OCI-LY1 (cell line): Measurements from ENCODE around the gene CAMTA1.

Experiments used
- H2AFZ ChIP-seq: fragments of 200-600 bp; sonication (generic), shearing (Covaris generic); 2 replicates; pipeline ENCODE4 v1.6.0; 2014; ENCODE audit warnings: antibody characterized with exemption, mild to moderate bottlenecking, low read length
- H3F3A ChIP-seq: fragments of 200-600 bp; sonication (generic), shearing (Covaris generic); 2 replicates; pipeline ENCODE4 v1.6.0; 2014; ENCODE audit warnings: mild to moderate bottlenecking, antibody characterized with exemption, low read length, moderate library complexity; ENCODE audit not compliant: insufficient read depth
- H3K27ac ChIP-seq: fragments of 200-600 bp; sonication (generic); 2 replicates; pipeline ENCODE4 v1.5.1; 2014; ENCODE audit warnings: low read length, mixed run types, mild to moderate bottlenecking, low read depth; ENCODE audit not compliant: poor library complexity, severe bottlenecking
- H3K27me3 ChIP-seq: fragments of 200-600 bp; sonication (generic); 2 replicates; pipeline ENCODE4 v1.6.0; 2014; ENCODE audit warnings: antibody characterized with exemption, mild to moderate bottlenecking, low read length, moderate library complexity; ENCODE audit not compliant: insufficient read depth
- H3K36me3 ChIP-seq: fragments of 200-600 bp; sonication (generic); 2 replicates; pipeline ENCODE4 v1.6.1; 2014; ENCODE audit warnings: mild to moderate bottlenecking, antibody characterized with exemption, low read length, moderate library complexity, mixed read lengths; ENCODE audit not compliant: insufficient read depth
- H3K4me1 ChIP-seq: fragments of 200-600 bp; sonication (generic); 2 replicates; pipeline ENCODE4 v1.5.1; 2014; ENCODE audit warnings: mild to moderate bottlenecking, low read length, moderate library complexity; ENCODE audit not compliant: insufficient read depth, severe bottlenecking
- H3K4me2 ChIP-seq: fragments of 200-600 bp; sonication (generic), shearing (Covaris generic); 2 replicates; pipeline ENCODE4 v1.6.1; 2014; ENCODE audit warnings: low read length
- H3K4me3 ChIP-seq: fragments of 200-600 bp; sonication (generic); 2 replicates; pipeline ENCODE4 v1.5.1; 2014; ENCODE audit warnings: low read length, low read depth, mild to moderate bottlenecking, mixed read lengths; ENCODE audit not compliant: poor library complexity, severe bottlenecking
- H3K79me2 ChIP-seq: fragments of 200-600 bp; shearing (Covaris generic); 2 replicates; pipeline ENCODE4 v1.6.1; 2016; ENCODE audit warnings: mixed run types, low read length, mixed read lengths; ENCODE audit not compliant: insufficient read depth
- H3K9ac ChIP-seq: fragments of 200-600 bp; sonication (generic), shearing (Covaris generic); 2 replicates; pipeline ENCODE4 v1.6.1; 2014; ENCODE audit warnings: mild to moderate bottlenecking, low read length, mixed read lengths
- H3K9me2 ChIP-seq: fragments of 200-600 bp; sonication (generic), shearing (Covaris generic); 2 replicates; pipeline ENCODE4 v1.6.1; 2014; ENCODE audit warnings: low read depth, mild to moderate bottlenecking, low read length, mixed read lengths
- H3K9me3 ChIP-seq: fragments of 200-600 bp; shearing (Covaris generic); 2 replicates; pipeline ENCODE4 v1.6.1; 2014; ENCODE audit warnings: low read length, mixed read lengths
- H4K20me1 ChIP-seq: fragments of 200-600 bp; sonication (generic), shearing (Covaris generic); 2 replicates; pipeline ENCODE4 v1.6.0; 2016; ENCODE audit warnings: mild to moderate bottlenecking, low read length; ENCODE audit not compliant: insufficient read depth
- EZH2 ChIP-seq: fragments of 200-600 bp; sonication (generic), shearing (Covaris generic); IDR thresholded peaks from 2 replicates; pipeline ENCODE4 v1.8.0; 2017; ENCODE audit warnings: borderline replicate concordance, mixed run types, mild to moderate bottlenecking, antibody characterized with exemption, low read length, moderate library complexity, mixed read lengths
- TF ChIP-seq, protein P1 (sequence below): fragments of 200-600 bp; sonication (generic), shearing (Covaris generic); IDR thresholded peaks from 2 replicates; pipeline ENCODE4 v1.5.1; 2017; ENCODE audit warnings: mild to moderate bottlenecking, antibody characterized with exemption, low read length, moderate library complexity, mixed read lengths

Gene CAMTA1

DNA sequence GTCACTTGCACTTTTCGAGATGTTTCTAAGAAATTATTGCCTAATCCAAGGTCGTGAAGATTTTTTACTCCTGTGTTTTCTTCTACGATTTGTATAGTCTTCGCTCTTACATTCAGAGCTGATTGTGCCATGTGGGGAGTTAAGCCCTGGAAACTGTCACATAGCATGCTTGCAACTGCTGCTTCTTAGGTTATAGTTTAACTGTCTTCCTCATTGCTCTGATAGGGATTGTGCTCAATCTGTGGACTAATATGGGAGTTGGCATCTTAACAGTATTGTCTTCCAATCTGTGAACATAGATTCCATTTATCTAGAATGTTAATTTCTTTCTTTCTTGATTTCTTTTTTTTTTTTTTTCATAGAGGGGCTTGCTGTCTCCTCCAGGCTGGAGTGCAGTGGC is 34.8 kb upstream of the CAMTA1 start:
- no peak overlapping the region for H3K4me3 ChIP-seq
- H3K36me3 ChIP-seq = no peaks in the 10 kb centered on the region; the same call in 1 of the 2 replicates
- no peaks in the 10 kb centered on the region for H4K20me1 ChIP-seq
- no peaks in the 10 kb centered on the region for H3K9me2 ChIP-seq
- H3K79me2 ChIP-seq = no peaks in the 10 kb centered on the region
- H3K4me1 ChIP-seq = no peaks in the 10 kb centered on the region
- H3K4me2 ChIP-seq = no peak overlapping the region
- H3K27ac ChIP-seq = no peak overlapping the region
- no peak overlapping the region for H2AFZ ChIP-seq
- no peak for TF ChIP-seq EZH2
- TF ChIP-seq, protein P1, sequence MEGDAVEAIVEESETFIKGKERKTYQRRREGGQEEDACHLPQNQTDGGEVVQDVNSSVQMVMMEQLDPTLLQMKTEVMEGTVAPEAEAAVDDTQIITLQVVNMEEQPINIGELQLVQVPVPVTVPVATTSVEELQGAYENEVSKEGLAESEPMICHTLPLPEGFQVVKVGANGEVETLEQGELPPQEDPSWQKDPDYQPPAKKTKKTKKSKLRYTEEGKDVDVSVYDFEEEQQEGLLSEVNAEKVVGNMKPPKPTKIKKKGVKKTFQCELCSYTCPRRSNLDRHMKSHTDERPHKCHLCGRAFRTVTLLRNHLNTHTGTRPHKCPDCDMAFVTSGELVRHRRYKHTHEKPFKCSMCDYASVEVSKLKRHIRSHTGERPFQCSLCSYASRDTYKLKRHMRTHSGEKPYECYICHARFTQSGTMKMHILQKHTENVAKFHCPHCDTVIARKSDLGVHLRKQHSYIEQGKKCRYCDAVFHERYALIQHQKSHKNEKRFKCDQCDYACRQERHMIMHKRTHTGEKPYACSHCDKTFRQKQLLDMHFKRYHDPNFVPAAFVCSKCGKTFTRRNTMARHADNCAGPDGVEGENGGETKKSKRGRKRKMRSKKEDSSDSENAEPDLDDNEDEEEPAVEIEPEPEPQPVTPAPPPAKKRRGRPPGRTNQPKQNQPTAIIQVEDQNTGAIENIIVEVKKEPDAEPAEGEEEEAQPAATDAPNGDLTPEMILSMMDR = no peak
- no peak overlapping the region for H3K9ac ChIP-seq
- H3K27me3 ChIP-seq = no peaks in the 10 kb centered on the region; the same call in 1 of the 2 replicates
- no peaks in the 10 kb centered on the region for H3F3A ChIP-seq
- no peaks in the 10 kb centered on the region; the same call in 1 of the 2 replicates for H3K9me3 ChIP-seq

DNA sequence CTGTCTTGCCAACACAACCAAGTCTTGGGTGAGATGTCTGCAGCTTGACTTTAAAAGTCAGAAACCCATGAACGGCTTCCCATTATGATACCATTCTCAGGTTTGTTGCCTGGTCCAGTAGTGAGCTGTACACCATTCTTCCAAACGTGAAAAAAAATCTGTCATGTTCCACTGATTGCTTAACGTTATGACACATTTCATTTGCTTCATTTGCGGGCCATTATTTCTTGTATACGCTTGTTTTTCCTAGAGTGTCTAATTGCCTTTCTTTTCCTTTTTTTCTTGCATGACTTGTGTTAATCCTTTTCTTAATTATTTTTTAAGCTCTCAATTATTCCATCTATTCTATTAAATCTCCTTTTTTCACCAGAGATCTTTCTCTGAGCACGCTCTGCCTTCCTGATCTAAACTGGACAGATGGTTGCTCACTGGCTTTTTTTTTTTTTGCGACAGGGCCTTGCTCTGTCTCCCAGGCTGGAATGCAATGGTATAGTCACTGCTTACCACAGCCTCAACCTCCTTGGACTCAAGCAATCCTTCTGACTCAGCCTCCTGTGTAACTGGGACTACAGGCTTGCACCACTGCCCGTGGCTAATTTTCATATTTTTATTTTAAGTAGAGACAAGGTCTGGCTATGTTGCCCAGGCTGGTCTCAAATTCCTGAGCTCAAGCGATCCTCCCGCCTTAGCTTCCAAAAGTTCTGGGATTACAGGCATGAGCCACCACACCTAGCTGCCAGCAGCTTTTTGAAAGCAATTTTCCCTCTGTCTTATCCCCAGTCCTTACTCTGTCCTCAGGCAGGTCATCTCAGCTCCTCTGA is 31.7 kb upstream of the CAMTA1 start:
- Histone ChIP-seq H3K4me1 (no peaks in the 10 kb centered on the region), H3K4me3 (no peak overlapping the region), H3K27ac (no peak overlapping the region), H3K9ac (no peak overlapping the region), H2AFZ (no peak overlapping the region), H3K9me3 (no peaks in the 10 kb centered on the region; the same call in 1 of the 2 replicates), H3F3A (no peaks in the 10 kb centered on the region), H3K9me2 (no peaks in the 10 kb centered on the region), H3K4me2 (no peak overlapping the region), H3K27me3 (peaks cover 5% of the 10 kb centered on the region; the same call in 1 of the 2 replicates), H4K20me1 (no peaks in the 10 kb centered on the region), H3K36me3 (no peaks in the 10 kb centered on the region; the same call in 1 of the 2 replicates), H3K79me2 (no peaks in the 10 kb centered on the region)
- TF ChIP-seq EZH2 = no peak
- TF ChIP-seq, protein P1 = no peak

DNA sequence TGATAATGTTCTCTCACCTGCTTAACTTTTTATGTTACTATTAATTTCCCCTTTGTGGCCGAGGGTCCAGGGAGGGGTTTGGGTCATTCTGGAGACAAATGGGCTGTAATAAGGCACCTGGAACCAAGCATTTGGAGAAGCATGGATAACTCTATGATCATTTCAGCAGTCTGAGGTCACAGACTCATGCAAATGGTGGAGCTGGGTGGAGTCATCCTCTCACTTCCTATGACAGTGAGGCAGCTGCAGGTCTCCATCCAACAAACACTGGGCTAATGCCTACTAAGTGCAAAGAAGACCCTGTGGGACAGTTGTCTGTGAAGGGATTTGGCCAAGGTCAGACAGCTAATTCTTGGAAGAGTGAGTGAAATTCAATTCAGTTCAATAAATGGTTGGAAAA is 28.8 kb upstream of the CAMTA1 start:
- no peak for TF ChIP-seq EZH2
- TF ChIP-seq, protein P1 = no peak
- no peak overlapping the region for H3K27ac ChIP-seq
- H3K4me1 ChIP-seq = no peaks in the 10 kb centered on the region
- peaks cover 5% of the 10 kb centered on the region; the same call in 1 of the 2 replicates for H3K27me3 ChIP-seq
- H3K36me3 ChIP-seq = no peaks in the 10 kb centered on the region
- H3K79me2 ChIP-seq = no peaks in the 10 kb centered on the region
- H3K9ac ChIP-seq = no peak overlapping the region
- no peaks in the 10 kb centered on the region for H3K9me3 ChIP-seq
- H3K4me2 ChIP-seq = no peak overlapping the region
- no peaks in the 10 kb centered on the region for H3K9me2 ChIP-seq
- no peaks in the 10 kb centered on the region for H4K20me1 ChIP-seq
- H3F3A ChIP-seq = no peaks in the 10 kb centered on the region
- no peak overlapping the region for H3K4me3 ChIP-seq
- H2AFZ ChIP-seq = no peak overlapping the region
